Measurements from ENCODE around the gene MERTK.
"Not testable (repeated sequence)": the region's sequence is repeated elsewhere in the genome, so short reads cannot be mapped to it uniquely, and the experiment has no call there.

The MERTK gene

DNA sequence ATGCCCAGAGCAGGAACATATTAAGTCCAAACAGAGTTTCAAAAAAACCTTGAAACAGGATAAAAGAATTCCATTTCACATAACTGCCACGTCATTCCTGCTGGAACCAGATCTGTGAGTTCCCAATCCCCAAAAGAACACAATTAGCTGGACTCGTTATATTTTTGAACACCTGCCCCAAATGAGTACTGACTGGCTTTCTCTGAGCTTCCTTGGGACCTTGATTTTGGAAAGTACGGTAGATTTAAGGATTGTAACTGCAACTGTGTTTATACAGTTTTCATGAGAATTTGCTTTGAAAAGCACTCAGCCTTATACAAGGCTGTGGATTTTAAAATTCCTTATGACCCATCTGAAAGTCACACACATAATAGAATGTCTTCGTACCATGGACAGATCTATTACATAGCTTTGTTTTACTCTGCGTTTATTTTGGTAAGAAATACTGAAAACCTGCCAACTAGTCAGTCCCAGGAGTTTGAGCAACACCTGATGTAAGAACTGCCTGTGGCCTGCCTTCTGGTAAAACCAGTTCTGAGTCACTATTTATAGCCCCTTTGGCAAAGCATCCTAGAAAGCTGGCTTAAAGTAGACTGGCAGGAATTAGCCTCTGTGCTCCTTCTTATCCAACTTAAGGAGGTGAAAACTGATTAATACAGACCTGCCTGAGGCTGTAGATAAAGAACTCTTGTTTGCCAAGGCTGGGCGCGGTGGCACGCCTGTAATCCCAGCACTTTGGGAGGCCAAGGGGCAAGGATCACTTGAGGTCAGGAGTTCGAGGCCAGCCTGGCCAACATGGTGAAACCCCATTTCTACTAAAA, 48.1 kb downstream of the MERTK start:
- peak; percentile 18 for DNase-seq

DNA sequence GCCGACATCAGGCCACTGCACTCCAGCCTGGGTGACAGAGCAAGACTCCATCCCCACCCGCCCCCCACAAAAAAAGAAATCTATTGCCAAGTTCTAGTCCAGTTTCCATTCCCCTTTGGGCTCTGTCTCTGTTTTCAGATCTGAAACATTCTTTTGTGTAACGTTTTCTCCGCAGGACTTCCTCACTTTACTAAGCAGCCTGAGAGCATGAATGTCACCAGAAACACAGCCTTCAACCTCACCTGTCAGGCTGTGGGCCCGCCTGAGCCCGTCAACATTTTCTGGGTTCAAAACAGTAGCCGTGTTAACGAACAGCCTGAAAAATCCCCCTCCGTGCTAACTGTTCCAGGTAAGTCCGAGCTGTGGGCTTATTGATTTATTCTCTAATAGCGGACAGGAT, 48.8 kb downstream of the MERTK start:
- no peak for DNase-seq

DNA sequence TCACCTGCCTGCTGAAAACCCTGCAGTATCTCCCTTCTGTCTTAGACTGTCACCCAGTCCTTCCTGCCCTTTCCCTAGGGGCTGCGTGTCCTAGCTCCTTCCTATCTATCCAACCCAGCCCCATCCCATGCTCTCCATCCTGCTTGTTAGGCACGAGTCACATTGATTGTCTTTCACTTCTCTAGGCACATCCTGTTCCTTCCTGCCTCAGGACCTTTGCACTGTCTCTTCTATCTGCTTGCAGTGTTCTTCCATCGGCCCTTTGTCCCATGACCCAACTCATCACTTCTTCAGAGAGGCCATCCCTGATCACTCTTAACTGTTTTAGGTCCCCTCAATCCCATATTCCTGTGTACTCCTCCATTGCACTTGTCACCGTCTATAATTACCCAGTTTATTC, 50.4 kb downstream of the MERTK start:
- DNase-seq = no peak

DNA sequence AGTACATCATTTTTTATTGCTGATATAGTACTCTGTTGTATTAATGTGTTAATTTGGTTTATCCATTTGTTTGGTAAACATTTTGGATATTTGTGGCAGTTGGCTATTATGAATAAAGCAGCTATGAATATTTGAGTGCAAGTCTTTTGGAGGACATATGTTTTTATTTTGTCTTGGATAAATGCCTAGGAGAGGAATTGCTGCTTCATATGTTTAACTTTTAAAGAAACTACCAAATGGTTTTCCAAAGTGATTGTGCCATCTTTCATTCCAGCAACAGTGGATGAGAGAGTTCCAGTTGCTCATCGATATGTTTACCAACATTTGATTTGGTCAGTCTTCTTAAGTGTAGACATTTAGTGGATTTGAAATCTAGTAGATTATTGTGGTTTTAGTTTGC, 51.8 kb downstream of the MERTK start:
- DNase-seq = no peak

DNA sequence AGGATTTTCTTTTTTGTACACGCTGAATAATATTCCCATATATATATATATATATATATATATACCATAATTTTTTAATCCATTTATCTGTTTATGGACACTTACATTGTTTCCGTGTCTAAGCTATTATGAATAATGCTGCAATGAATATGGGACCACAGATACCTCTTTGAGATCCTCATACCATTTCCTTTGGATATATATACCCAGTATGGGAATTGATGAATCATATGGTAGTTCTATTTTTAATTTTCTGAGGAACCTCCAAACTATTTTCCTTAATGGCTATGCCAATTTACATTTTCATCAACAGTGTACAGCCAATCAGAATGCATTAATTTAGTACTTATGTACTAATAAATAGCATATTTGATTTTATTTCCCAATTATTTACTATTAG, 53.1 kb downstream of the MERTK start:
- DNase-seq = no peak

DNA sequence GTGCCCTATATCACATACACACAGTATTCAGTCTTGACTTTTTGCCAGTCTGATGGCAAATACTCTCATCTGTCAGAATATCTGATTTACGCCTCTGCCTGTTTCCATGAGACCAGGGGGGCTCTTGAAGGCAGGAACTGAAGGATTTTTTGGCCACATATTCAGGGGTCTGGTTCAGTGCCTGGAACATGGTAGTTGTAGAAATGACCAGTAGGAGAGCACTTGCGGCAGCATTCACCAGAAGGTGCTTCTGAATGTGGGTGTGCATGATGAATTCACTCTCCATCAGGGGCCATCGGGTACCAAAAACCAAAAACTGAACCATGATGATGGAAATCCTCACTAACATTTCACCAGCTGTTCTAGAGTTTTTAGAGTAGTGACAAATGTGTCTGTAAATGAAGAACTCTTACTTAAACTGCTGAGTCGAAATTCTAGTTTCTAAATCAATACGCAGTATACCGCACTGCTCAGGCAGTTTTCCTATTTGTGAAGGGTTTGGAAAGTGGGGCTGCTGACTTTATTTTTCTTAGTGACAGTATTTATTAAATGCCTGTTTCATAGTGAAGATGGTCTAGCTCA, 54.6 kb downstream of the MERTK start:
- DNase-seq = no peak

DNA sequence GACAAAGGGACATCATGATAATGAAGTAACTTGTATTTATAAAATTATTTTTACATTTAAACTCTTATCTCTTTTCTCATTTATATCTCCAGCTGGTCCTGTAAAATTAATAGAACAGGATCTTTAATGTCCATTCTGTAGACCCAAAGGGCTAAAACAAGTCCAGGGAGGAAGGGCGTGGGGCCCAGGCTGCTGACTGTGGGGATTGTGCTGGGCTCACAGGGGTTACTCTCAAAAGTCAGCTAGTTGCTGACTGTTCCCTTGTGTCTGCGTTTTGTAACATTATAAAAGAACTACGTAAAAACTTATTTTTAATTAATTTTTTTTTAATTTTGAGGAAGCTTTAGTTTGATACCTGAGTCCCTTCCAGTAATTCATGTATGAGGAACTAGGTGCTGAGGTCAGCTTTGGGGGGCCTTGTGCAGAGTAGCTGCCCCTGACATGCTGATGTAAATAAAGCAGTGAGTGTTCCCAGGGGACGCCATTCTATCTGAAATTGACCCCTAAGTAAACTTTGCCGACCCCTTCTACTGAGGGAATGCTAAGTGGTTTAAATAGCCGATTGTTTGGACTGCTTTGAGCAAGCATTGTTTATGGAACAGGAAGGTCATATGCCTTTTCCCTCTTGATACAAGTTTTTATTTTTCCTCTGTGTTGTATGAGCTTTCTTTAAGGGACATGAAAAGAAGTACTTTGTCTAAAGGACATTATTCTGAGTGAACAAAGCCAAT, 56.4 kb downstream of the MERTK start:
- DNase-seq = no peak

DNA sequence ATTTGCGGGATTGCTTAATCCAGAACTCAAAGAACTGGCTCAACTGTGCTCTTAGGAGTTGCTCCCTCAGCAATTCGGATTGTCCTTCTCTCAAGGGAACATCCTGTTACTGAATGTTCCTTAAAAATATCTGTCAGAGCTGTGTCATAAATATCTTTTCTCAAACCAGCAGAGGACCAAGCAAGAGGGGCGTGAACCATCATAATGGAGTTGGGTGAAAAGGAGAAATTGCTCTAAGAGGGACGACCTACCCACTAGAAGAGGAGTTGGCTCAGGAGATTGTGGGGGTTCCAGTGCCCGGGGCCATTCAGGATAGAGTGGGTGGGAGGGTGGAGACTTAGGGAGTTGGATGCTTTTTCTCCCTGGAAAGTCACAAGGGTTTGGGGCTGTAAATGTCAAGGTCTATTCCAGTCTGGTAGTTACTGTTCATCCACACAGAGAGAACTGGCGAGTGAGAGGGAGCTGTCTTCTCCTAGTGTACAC, 59.5 kb downstream of the MERTK start:
- DNase-seq = no peak

DNA sequence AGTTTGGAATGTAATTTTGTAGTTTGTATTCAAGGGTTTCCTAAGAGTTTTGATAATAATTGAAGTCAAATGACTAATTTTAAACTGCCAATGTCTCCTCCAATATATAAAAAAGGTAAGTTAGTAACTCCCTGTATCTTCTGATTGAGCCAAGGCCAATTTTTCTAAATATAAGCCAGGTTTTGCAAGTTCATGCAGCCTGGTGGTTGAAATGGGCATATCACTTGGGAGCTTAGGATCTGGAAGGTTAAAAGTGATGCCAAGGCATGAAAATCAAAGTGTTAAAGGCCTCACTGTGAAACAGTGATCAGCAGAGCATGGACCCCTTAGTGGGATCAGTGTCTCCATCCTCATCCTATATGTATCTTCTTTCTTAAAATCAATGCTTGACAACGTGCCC, 60.5 kb downstream of the MERTK start:
- no peak for DNase-seq

DNA sequence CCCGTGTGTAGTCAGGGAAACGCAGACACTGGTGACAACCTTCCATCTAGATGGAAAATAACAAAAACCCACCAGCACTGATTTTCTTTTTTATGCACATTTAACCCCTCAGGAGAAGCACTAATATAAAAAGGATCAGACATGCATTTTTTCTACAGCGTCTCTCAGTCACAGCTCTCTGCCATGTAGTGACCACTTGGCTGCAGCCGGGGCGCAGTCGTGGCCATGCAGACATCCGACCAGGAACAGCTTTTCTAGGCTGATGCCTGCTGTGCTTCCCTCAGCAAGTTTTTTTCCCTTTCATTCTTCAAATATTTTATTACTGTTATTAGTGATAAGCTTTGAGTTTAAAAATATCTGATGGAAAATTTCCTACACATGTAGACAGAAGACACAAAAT, 63.3 kb downstream of the MERTK start:
- DNase-seq = no peak

DNA sequence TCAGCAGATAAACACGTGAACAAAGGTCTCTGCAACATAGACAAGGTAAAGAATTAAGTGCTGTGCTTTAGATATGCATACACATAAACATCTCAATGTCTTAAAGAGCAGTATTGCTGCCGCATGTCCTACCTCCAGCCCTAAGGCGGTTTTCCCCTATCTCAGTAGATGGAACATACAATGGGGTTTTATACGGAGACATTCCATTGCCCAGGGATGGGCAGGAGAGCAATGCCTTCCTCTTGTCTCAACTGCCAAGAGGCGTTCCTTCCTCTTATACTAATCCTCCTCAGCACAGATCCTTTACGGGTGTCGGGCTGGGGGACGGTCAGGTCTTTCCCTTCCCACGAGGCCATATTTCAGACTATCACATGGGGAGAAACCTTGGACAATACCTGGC, 64.7 kb downstream of the MERTK start:
- DNase-seq = not testable (repeated sequence)

DNA sequence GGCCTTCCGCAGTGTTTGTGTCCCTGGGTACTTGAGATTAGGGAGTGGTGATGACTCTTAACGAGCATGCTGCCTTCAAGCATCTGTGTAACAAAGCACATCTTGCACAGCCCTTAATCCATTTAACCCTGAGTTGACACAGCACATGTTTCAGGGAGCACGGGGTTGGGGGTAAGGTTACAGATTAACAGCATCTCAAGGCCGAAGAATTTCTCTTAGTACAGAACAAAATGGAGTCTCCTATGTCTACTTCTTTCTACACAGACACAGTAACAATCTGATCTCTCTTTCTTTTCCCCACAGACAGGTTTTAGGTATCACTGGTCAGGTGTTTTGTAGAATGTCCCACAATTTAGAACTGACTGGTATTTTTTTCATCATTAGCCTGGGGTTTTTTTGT, 65.1 kb downstream of the MERTK start:
- DNase-seq = not testable (repeated sequence)

DNA sequence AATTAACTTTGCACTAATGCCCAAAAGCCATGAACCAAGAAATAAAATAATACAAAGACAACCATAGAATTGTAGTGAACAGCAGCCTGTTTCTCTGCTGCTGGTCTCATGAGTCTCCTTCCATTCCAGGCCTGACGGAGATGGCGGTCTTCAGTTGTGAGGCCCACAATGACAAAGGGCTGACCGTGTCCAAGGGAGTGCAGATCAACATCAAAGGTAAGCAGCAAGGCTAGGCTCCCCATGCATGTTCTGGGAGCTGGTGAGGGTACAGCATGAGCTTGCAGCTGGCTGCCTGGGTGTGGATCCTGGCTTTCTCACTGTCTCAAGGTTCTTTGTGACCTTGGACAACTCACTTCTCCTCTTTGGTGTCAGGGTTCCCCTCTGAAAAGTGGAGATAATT, 66.7 kb downstream of the MERTK start:
- DNase-seq = no peak

DNA sequence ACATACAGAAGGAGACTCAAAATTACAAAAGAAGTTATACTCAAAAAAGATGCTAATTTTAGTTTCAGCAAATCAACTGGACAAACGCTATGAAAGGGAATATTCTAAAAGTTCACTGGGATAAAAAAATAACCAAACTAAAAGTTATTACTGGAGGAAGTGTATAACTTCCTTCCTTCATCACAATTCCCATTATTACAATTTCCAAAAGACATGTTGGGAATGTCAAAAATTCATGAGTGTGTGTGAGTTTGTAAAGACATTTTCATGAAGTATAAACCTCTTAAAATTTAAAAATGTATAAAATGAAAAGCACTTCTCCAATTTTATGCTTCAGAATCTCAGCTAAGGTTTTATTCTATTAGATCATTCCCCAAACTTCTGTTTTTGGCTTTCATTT, 67.8 kb downstream of the MERTK start:
- DNase-seq = no peak

DNA sequence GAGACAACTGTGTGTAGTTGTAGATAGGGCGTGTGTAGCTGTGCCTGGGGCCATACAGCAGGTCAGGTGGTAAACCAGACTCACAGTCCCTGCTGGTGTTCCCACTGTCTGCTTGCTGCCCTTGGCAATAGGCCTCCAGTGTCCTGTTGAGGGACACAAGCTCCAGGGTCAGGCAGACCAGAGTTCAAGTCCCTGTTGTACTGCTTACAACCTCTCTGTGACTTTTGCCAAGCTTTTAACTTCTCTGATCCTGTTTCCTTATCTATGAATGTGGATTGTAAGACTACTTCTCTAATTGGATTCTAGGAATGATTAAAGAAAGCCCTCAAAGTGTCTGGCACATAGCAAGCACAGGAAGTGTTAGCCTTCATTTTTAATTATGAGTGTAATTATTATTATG, 68.6 kb downstream of the MERTK start:
- no peak for DNase-seq

DNA sequence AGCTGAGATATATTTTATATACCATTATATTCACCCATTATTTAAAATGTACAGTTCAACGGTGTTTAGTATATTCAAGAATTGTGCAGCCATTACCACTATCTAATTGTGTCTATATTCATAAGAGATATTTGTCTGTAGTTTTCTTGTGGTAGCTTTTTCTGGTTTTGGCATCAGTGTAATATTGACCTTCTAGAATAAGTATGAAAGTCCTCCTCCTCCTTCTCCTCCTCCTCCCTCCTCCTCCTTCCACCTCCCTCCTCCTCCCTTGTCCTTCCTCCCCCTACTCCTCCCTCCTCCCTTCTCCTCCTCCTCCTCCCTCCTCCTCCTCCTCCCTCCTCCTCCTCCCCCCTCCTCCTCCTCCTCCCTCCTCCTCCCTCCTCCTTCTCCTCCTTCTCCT, 72.0 kb downstream of the MERTK start:
- no peak for DNase-seq

DNA sequence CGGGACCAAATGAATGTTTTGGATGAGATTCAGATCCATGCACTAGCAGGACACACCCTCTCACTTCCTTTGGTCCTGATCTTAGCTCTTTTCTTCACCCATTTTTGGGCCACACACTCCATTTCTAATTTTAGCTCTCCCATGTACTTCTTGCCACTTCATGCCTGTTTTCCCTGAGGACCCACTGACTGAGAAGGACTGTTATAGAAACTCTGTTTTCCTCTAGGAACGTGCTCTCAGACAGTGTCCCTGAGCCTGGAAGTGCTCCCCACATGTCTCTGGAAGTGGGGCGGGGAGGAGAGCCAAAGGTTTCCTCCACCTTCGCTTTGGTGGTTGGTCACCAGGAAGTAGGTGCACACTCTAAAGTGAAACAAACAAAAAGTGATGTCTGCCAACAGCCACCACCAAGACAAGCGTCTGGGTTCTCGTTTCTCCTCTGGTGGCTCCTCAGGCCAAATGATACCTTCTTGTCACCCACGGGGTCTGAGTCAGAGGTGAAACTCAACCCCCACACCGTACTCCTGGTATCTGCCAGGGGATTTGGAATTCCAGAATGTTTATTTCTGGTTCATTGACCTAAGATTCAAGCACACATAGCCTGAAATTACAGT, 74.7 kb downstream of the MERTK start:
- DNase-seq = no peak

DNA sequence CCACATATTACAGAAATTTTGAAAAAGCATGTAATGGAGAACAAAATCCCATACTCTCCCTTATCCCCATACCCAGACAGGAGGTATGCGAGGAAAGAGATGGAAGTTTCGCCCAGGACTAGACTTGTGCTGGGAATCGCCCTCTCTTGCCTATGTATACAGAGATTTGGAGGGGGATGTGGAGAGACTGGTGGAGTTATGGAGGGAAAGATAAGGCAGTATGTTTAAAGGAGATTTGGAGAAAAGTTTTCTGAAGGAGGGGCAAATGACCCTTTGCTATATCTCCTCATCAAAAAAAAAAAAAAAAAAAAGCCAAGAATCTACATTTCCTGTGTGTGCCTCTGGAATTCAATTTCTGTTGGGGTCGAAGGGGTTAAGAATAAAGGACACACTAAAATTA, 75.3 kb downstream of the MERTK start:
- no peak for DNase-seq

DNA sequence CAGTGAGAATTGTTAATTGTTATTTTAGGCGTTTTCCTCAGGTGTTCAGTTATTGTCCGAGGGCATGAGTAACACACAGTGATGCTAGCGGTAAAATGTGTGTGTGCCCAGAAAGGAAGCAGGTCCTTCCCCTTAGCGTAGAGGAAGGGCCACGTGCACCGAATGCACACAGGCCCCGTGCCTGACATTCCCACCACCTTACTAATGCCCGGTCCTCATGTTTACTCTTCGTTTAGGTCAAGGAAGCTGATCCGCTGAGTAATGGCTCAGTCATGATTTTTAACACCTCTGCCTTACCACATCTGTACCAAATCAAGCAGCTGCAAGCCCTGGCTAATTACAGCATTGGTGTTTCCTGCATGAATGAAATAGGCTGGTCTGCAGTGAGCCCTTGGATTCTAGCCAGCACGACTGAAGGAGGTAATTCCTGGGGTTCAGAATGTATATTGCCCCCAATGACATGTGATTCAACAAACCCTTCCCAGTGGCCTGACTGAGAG, 76.7 kb downstream of the MERTK start:
- DNase-seq = no peak

DNA sequence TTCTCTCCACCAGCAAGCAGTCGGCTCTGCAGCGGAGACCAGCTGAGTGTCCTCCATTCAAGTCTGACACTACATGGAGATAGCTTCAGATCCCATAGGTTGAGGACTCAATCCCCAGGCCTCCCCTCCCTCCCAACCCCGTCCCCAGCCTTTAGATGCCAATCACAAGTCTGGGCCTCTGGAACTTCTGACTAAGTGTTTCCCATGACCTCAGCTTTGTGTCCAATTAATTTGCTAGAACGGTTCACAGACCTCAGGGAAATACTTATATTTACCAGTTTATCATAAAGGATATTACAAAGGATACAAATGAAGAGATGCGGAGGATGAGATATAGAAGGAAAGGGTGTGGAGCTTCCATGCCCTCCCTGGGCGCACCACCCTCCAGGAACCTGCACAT, 77.4 kb downstream of the MERTK start:
- no peak for DNase-seq

DNA sequence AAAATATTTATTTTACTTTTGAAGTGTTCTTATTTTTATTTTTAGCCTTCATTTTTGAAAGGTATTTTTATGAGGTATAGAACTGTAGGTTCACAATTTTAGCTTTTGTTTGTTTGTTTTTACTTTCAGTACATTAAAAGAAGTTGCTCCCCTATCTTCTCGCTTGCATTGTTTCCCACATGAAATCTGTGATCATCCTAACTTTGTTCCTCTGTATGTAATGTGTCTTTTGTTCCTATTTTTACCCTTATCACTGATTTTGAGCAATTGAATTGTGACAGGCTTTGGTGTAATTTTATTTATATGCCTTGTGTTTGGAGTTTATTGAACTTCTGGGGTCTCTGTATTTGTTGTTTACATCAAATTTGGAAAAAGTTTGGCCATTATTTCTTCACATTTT, 78.8 kb downstream of the MERTK start:
- no peak for DNase-seq

DNA sequence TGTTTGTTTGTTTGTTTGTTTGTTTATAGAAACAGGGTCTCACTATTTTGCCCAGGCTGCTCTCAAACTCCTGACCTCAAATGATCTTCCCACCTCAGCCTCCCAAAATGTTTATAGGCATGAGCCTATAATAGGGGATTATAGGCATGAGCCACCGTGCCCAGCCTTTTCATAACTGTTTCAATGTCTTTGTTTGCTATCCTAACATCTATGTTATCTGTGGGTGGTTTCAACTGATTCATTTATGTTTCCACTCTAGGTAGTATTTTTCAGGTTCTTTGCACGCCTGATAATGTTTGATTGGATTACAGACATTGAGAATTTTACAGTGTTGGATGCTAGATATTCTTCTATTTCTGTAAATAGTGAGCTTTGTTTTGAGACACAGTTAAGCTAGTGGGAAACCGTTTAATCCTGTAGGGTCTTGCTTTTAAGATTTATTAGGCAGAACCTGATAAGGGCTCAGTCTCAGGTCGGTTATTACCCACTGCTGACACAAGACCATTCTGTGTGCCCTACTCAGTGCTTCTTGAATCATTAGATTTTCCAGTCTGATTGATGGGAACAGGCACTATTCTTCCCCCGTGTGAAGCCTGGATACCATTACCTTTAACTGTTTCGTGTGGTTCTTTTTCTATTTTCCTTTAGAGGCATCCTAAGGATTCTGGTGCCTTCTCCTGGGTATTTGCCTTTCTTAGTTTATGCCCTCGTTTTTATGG, 80.2 kb downstream of the MERTK start:
- no peak for DNase-seq

DNA sequence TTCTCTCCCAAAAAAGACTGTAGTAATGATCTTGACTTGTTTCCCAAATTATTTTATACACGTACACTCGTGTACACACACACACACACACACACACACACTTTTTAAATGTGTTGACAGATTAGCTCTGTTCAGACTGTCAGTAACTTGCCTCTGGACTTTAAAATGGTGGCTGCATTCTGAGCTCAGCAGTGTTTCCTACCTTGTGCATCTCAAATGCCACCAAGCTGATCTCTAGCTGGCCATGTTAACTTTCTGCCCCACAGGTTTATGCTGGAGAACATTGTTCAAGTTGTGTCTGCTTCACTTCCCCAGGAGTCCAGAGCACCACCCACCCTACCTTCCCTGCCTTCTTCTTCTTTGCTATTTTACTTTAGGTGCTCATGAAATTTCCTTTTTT, 83.3 kb downstream of the MERTK start:
- no peak for DNase-seq

Data from GOT3 (cell line).